ENCODE data around the gene NTSR2. TPM values are rescaled to one million over a fixed set of nuclear protein-coding genes. Genes with fewer than 3 reads are reported as not detected.
"Not testable (repeated sequence)": the region's sequence is repeated elsewhere in the genome, so short reads cannot be mapped to it uniquely, and the experiment has no call there.

NTSR2 gene
- total and polyA plus RNA-seq, 2 experiments from 2014 or later: 0.10 TPM; not detected in 1

DNA sequence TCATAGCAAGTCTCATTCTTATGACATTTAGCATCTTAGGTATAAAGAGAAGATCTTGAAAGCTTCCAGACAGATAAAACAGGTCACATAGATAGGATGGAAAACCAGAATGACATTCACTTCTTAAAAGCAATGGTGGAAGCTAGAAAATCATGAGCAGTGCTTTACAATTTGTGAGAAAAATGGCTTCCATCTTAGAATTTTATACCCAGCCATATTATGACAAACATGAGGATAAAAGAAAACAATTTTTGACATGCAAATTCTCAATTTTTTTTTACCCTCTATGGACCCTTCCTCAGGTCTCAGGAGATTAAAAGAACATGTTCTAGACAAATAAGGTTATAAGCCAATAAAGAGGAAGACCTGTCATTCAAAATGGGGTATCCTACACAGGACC lies 7.1 kb downstream of the NTSR2 start:
- no peak overlapping the region for H3K4me3 Mint-ChIP-seq
- H2AFZ ChIP-seq: no peak overlapping the region
- no peaks in the 10 kb centered on the region for H3K4me1 ChIP-seq (ENCODE audit: insufficient read depth)
- peaks cover 4% of the 10 kb centered on the region; the same call in 1 of the 2 replicates for H3K27me3 ChIP-seq (ENCODE audit: insufficient read depth)
- no peak overlapping the region for H3K4me3 ChIP-seq
- TF ChIP-seq CREB1 (CRISPR knock-in tag; IDR thresholded peaks at IDR 0.05; ENCODE audit: low read depth) (no peak), ZNF114 (CRISPR knock-in tag; IDR thresholded peaks at IDR 0.05) (no peak), STAT1 (IDR thresholded peaks at IDR 0.05; ENCODE audit: unreplicated experiment) (no peak), POLR2AphosphoS5 (IDR thresholded peaks at IDR 0.05; ENCODE audit: low read depth) (no peak), JUNB (IDR thresholded peaks at IDR 0.05; ENCODE audit: unreplicated experiment) (no peak)
- H3K9me3 Mint-ChIP-seq: peaks cover 5% of the 10 kb centered on the region
- no peaks in the 10 kb centered on the region for H3K4me1 Mint-ChIP-seq
- no peak overlapping the region for H3K27ac ChIP-seq (ENCODE audit: low read depth)
- H3K27ac Mint-ChIP-seq: no peak overlapping the region
- no peak for DNase-seq (ENCODE audit: low spot score)
- H4K20me1 ChIP-seq (replicated peaks; ENCODE audit: insufficient read depth): no peaks in the 10 kb centered on the region
- H3K36me3 ChIP-seq (ENCODE audit: insufficient read depth): no peaks in the 10 kb centered on the region
- peaks cover 3% of the 10 kb centered on the region; the same call in 1 of the 3 replicates for H3K36me3 Mint-ChIP-seq (ENCODE audit: low read depth)
- H3K27me3 Mint-ChIP-seq (ENCODE audit: insufficient read depth, low read depth, poor library complexity): peaks cover 13% of the 10 kb centered on the region
- ATAC-seq: no peak
- H3K9me2 ChIP-seq (ENCODE audit: insufficient read depth): no peaks in the 10 kb centered on the region
- no peaks in the 10 kb centered on the region for H3F3A ChIP-seq (replicated peaks; ENCODE audit: low read depth)
- no peaks in the 10 kb centered on the region for H3K79me2 ChIP-seq (replicated peaks; ENCODE audit: insufficient read depth)
- no peak overlapping the region for H3K4me2 ChIP-seq

DNA sequence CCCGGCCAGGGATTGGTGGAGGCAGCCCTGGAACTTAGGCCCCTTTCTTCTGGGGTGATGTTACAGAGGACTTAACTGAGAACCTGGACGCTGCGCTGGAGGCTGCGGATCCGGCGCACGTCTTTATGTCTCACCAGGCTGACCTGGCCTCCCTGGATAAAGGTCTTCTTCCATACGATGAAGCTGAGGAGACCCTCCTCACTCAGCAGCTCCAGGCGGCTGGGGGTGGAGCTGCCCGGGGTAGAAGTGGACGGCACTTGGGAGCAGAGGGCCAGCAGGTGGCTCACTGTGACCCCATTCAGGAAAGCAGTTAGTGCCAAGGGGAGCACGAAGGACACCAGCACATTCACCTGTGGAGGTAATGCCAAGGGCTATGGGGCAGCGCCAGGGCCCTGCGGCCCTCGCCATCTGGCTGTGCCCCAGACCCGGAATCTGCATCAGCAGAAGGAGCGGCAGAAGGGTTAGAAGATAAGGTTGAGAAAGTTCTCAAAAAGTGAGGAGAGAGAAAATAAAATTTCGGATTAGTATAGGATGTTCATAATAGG lies 8.0 kb downstream of the NTSR2 start:
- Mint-ChIP-seq H3K4me3 (no peak overlapping the region), H3K9me3 (peaks cover 5% of the 10 kb centered on the region), H3K27me3 (ENCODE audit: insufficient read depth, low read depth, poor library complexity) (peaks cover 13% of the 10 kb centered on the region), H3K4me1 (no peaks in the 10 kb centered on the region), H3K36me3 (ENCODE audit: low read depth) (peaks cover 3% of the 10 kb centered on the region; the same call in 1 of the 3 replicates), H3K27ac (no peak overlapping the region)
- Histone ChIP-seq H3K4me2 (no peak overlapping the region), H3K9me2 (ENCODE audit: insufficient read depth) (no peaks in the 10 kb centered on the region), H4K20me1 (replicated peaks; ENCODE audit: insufficient read depth) (no peaks in the 10 kb centered on the region), H3K79me2 (replicated peaks; ENCODE audit: insufficient read depth) (no peaks in the 10 kb centered on the region), H3K4me1 (ENCODE audit: insufficient read depth) (no peaks in the 10 kb centered on the region), H3F3A (replicated peaks; ENCODE audit: low read depth) (no peaks in the 10 kb centered on the region), H3K36me3 (ENCODE audit: insufficient read depth) (no peaks in the 10 kb centered on the region), H3K27me3 (ENCODE audit: insufficient read depth) (no peaks in the 10 kb centered on the region), H3K4me3 (no peak overlapping the region), H2AFZ (no peak overlapping the region), H3K27ac (ENCODE audit: low read depth) (no peak overlapping the region)
- DNase-seq (ENCODE audit: low spot score) (no peak), ATAC-seq (no peak)
- TF ChIP-seq, protein P1, sequence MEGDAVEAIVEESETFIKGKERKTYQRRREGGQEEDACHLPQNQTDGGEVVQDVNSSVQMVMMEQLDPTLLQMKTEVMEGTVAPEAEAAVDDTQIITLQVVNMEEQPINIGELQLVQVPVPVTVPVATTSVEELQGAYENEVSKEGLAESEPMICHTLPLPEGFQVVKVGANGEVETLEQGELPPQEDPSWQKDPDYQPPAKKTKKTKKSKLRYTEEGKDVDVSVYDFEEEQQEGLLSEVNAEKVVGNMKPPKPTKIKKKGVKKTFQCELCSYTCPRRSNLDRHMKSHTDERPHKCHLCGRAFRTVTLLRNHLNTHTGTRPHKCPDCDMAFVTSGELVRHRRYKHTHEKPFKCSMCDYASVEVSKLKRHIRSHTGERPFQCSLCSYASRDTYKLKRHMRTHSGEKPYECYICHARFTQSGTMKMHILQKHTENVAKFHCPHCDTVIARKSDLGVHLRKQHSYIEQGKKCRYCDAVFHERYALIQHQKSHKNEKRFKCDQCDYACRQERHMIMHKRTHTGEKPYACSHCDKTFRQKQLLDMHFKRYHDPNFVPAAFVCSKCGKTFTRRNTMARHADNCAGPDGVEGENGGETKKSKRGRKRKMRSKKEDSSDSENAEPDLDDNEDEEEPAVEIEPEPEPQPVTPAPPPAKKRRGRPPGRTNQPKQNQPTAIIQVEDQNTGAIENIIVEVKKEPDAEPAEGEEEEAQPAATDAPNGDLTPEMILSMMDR (conservative IDR thresholded peaks at IDR 0.05; ENCODE audit: low read depth in 2 of 2): peak in 1 of 2 experiments; percentile 14; a peak in 1 of 4 replicates
- no peak for TF ChIP-seq EZH2phosphoT487 (IDR thresholded peaks at IDR 0.05; ENCODE audit: unreplicated experiment)

DNA sequence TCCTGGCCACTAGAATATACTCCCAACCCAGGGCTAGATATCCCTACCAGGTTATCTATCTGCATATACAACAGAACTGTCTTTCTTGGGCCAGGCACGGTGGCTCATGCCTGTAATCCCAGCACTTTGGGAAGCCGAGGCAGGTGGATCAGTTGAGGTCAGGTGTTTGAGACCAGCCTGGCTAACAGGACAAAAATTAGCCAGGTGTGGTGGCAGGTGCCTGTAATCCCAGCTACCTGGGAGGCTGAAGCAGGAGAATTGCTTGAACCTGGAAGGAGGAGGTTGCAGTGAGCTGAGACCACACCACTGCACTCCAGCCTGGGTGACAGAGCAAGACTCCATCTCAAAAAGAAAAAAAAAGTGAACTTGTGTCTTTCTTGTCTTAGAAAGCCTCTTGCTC lies 9.6 kb downstream of the NTSR2 start:
- H3K9me3 Mint-ChIP-seq; H3K27ac Mint-ChIP-seq; ATAC-seq; H4K20me1 ChIP-seq (replicated peaks; ENCODE audit: insufficient read depth); H3K9me2 ChIP-seq (ENCODE audit: insufficient read depth); H3K79me2 ChIP-seq (replicated peaks; ENCODE audit: insufficient read depth); H3K27me3 Mint-ChIP-seq (ENCODE audit: insufficient read depth, low read depth, poor library complexity); H3K4me1 ChIP-seq (ENCODE audit: insufficient read depth); H3K27ac ChIP-seq (ENCODE audit: low read depth); H3K4me3 ChIP-seq; DNase-seq (ENCODE audit: low spot score); H3K4me2 ChIP-seq; H3K27me3 ChIP-seq (ENCODE audit: insufficient read depth); H3F3A ChIP-seq (replicated peaks; ENCODE audit: low read depth); H3K36me3 ChIP-seq (ENCODE audit: insufficient read depth); H2AFZ ChIP-seq; H3K4me3 Mint-ChIP-seq; H3K4me1 Mint-ChIP-seq; H3K36me3 Mint-ChIP-seq (ENCODE audit: low read depth): not testable (repeated sequence)
